ENCODE results near the gene AKR1C3.

AKR1C3 gene

DNA sequence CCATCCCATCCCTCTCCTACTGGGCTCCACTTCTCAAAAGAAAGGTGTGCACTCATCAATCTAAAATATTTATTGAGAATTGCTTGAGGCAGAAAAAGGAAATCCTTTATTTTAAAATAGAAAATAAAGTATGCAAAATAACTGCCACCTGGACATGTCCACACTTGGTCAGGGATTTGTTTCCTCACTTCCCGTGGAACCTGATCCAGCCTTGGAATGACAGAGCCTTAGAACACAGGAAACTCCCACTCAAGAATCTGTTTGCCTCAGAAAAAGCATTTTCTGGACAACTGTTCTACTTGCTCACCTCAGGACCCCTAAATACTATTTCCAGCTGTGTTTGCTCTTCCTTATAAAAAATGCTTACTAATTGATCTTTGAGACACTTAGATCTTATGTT lies 61.7 kb downstream of the AKR1C3 start:
- ATAC-seq: no peak
- TF ChIP-seq ZFP30 (CRISPR knock-in tag; IDR thresholded peaks at IDR 0.05) (no peak), GLIS3 (CRISPR knock-in tag; IDR thresholded peaks at IDR 0.05) (no peak), ZNF70 (CRISPR knock-in tag; IDR thresholded peaks at IDR 0.05) (no peak), RARB (CRISPR knock-in tag; IDR thresholded peaks at IDR 0.05) (no peak), BACH2 (CRISPR knock-in tag; IDR thresholded peaks at IDR 0.05; ENCODE audit: borderline replicate concordance) (no peak), ESRRG (CRISPR knock-in tag; IDR thresholded peaks at IDR 0.05) (no peak), PPARA (CRISPR knock-in tag; IDR thresholded peaks at IDR 0.05; ENCODE audit: borderline replicate concordance) (no peak), ZNF8 (CRISPR knock-in tag; IDR thresholded peaks at IDR 0.05) (no peak)
- TF ChIP-seq, protein P1, sequence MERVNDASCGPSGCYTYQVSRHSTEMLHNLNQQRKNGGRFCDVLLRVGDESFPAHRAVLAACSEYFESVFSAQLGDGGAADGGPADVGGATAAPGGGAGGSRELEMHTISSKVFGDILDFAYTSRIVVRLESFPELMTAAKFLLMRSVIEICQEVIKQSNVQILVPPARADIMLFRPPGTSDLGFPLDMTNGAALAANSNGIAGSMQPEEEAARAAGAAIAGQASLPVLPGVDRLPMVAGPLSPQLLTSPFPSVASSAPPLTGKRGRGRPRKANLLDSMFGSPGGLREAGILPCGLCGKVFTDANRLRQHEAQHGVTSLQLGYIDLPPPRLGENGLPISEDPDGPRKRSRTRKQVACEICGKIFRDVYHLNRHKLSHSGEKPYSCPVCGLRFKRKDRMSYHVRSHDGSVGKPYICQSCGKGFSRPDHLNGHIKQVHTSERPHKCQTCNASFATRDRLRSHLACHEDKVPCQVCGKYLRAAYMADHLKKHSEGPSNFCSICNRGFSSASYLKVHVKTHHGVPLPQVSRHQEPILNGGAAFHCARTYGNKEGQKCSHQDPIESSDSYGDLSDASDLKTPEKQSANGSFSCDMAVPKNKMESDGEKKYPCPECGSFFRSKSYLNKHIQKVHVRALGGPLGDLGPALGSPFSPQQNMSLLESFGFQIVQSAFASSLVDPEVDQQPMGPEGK (CRISPR knock-in tag; IDR thresholded peaks at IDR 0.05; ENCODE audit: borderline replicate concordance): no peak
- TF ChIP-seq, protein P2, sequence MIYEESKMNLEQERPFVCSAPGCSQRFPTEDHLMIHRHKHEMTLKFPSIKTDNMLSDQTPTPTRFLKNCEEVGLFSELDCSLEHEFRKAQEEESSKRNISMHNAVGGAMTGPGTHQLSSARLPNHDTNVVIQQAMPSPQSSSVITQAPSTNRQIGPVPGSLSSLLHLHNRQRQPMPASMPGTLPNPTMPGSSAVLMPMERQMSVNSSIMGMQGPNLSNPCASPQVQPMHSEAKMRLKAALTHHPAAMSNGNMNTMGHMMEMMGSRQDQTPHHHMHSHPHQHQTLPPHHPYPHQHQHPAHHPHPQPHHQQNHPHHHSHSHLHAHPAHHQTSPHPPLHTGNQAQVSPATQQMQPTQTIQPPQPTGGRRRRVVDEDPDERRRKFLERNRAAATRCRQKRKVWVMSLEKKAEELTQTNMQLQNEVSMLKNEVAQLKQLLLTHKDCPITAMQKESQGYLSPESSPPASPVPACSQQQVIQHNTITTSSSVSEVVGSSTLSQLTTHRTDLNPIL (CRISPR knock-in tag; IDR thresholded peaks at IDR 0.05; ENCODE audit: low read depth): no peak
- TF ChIP-seq, protein P3, sequence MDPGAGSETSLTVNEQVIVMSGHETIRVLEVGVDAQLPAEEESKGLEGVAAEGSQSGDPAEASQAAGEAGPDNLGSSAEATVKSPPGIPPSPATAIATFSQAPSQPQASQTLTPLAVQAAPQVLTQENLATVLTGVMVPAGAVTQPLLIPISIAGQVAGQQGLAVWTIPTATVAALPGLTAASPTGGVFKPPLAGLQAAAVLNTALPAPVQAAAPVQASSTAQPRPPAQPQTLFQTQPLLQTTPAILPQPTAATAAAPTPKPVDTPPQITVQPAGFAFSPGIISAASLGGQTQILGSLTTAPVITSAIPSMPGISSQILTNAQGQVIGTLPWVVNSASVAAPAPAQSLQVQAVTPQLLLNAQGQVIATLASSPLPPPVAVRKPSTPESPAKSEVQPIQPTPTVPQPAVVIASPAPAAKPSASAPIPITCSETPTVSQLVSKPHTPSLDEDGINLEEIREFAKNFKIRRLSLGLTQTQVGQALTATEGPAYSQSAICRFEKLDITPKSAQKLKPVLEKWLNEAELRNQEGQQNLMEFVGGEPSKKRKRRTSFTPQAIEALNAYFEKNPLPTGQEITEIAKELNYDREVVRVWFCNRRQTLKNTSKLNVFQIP (CRISPR knock-in tag; IDR thresholded peaks at IDR 0.05; ENCODE audit: borderline replicate concordance, low read depth): no peak

All from SK-N-SH treated with all-trans-retinoic acid at 6 μM for 48 hours (cell line).